GM19452 (cell line): ENCODE measurements around the gene SUPT6H.
A peak's percentile ranks its signal among the peaks of the same experiment; 100 is the strongest.

Experiments
- ATAC-seq: cut with Tn5 transposase; IDR thresholded peaks from one replicate; pipeline ENCODE4 v1.9.1; 2021; ENCODE audit not compliant: unreplicated experiment

SUPT6H gene

DNA sequence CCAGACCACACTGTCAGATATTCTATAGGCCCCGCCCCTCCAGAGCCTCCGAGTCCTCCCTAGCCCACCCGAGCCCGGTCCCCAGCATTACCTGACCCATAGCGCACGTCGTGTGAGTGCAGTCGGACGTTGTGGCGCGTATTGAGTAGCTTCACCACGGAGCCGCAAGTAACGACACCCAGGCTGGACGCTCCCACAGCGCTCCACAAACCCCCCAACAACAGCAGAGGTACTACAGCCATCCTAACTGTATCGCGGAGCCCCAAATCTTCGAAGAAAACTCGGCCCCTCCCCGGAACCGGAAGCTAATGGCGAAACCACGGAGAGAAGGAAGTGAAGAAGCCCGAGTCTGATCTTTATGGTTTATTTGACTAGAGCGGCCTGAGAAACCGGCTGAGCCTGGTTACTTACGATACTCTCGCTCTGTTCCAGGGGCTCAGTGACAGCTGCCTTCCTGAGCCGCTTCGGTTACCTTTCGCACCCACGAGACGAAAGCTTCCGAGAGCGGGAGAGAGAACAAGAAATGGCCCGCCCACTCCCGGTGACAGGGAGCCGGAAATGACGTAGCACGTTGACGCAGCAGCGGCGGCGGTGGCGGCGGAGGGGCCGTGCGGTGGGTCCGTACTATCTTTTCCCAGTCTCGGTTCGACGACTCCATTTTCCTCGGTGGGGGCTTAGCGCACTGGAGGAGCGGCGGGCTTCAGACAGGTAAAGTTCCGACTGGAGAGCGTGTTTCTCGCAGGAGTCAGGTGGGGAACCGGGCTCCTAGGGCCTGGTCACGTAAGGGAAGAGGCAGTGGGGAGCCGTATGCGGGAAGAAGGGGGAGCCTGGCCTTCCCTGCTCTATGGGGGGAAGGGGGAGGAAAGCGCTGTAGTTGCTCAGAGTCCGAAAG lies at the start of gene SUPT6H, which contains the start of gene SDF2:
Gene SUPT6H, plus strand, starts transcription at position 571 of the 892 bp plus-strand sequence. CDS start 11,197 bp downstream, outside the sequence.
Gene SDF2, minus strand, starts transcription at position 272 of the 892 bp plus-strand sequence. Its CDS starts 30 bp downstream, at position 242.
- peak; percentile 82 for ATAC-seq

- no peak for ATAC-seq
These were observed 49.5 kb upstream of the SUPT6H start for GRCh38 chr17:28612531-28612930.

DNA sequence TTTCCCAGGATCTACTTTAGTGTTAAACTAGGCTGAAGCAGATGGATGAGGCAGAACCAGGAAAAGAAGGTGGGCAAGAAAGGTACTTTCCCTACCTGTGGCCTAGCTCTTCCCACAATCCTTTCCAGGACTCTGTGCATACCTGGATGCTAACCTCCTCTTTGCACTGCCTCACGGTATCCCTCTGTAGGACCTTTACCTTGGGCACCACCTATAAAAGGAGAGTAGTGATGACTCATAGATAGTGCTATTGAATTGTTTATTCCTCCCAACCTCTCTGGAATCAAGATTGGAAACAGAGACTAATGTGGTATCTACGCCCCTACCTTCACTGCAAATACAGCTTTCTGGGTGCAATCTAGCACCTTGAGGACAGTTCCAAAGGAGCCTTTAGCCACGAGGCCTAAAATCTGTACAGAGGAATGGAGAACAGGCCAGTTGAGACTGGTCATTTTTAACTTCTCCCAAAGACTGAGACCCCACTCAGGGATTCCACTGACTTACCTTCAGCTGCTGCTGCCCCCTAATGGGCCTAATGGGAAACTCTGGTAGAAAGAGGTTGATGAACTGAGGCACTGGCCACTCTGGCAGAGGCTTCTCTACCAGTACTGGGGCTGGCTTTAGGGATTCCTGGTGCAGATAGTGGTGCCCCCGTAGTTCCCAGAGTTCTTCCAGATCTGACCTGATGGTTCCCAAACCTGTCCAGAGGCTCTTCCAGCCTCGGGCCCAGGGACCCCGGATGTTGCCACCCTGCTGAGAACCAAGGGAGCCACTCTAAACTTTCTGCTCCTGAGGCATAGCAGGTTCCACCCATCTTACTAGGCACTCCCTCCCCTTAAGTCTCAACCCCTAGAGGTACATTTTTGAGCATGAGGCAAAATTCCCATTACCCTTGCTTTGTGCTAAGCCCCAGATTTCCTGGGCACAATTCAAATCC lies 48.8 kb upstream of the SUPT6H start:
- ATAC-seq = no peak

GRCh38 chr17:28613931-28614381 lies 48.0 kb upstream of the SUPT6H start, which contains the start of gene RSKR:
TSS of gene RSKR (minus strand) at chr17:28614185. CDS start at chr17:28614161, 24 bp downstream.
- ATAC-seq = no peak

GRCh38 chr17:28615260-28615940 lies 46.6 kb upstream of the SUPT6H start:
- no peak for ATAC-seq

- ATAC-seq = no peak
These were observed 45.7 kb upstream of the SUPT6H start for GRCh38 chr17:28616281-28616680.

GRCh38 chr17:28618464-28618863 lies 43.5 kb upstream of the SUPT6H start:
- no peak for ATAC-seq

DNA sequence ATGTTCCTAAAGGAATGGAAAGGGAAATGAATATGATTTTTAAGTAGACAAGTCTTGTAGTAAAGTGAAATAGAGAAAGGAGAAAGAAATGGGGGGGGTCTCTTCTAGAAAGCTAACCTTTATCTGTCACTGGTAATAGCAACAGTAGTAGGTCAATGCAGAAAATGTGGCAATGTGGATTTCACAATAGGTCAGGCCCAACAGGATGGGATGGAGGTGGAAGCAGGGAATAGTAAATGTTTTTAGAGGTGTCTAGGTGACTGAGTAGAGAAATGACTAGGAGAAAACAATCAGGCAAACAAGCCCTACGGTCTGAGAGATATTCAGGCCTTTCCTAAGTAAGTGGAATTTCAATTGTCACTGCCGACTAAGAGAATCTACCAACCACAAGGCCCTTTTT lies 42.0 kb upstream of the SUPT6H start:
- ATAC-seq = no peak

- no peak for ATAC-seq
These were observed 39.8 kb upstream of the SUPT6H start for GRCh38 chr17:28622186-28622585.

- ATAC-seq = no peak
These were observed 38.3 kb upstream of the SUPT6H start for GRCh38 chr17:28623696-28624095.

GRCh38 chr17:28624148-28624547 lies 37.9 kb upstream of the SUPT6H start:
- no peak for ATAC-seq

GRCh38 chr17:28626818-28627217 lies 35.2 kb upstream of the SUPT6H start:
- no peak for ATAC-seq

DNA sequence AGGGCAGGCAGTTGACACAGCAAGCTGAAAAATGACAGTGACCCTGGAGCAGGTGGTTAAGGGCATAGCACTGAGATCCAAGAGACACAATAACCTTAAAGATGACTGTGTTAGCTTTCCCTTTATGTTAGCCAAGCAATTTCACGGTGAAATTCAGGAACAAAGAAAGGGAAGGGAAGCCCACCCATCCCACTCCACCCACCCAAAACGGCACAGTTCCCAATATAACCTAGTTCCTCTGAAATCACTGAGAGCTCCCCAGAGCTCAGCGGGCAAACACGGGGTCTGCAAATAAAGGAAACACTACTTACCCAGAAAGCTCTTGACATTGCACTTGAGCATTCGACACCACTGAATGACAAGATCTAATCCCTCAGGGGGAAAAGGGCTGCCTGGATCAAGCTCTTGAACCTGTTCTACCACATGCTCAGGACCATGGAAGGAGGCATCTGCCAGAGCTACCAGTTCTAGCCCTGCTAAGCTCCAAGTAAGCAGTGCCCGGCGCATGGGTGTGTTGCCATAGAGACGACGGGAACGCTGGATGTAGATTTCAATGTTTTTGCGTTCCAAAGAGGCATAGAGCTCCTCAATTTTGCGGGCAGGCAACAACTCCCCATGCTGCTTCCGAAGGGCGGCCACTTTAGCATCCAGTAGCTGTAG lies 27.7 kb upstream of the SUPT6H start:
- ATAC-seq = no peak

GRCh38 chr17:28635506-28635905 lies 26.5 kb upstream of the SUPT6H start:
- ATAC-seq = no peak

- no peak for ATAC-seq
These were observed 20.4 kb upstream of the SUPT6H start for GRCh38 chr17:28641579-28641978.

- ATAC-seq = peak; percentile 5
These were observed 17.8 kb upstream of the SUPT6H start for GRCh38 chr17:28643983-28644786.

DNA sequence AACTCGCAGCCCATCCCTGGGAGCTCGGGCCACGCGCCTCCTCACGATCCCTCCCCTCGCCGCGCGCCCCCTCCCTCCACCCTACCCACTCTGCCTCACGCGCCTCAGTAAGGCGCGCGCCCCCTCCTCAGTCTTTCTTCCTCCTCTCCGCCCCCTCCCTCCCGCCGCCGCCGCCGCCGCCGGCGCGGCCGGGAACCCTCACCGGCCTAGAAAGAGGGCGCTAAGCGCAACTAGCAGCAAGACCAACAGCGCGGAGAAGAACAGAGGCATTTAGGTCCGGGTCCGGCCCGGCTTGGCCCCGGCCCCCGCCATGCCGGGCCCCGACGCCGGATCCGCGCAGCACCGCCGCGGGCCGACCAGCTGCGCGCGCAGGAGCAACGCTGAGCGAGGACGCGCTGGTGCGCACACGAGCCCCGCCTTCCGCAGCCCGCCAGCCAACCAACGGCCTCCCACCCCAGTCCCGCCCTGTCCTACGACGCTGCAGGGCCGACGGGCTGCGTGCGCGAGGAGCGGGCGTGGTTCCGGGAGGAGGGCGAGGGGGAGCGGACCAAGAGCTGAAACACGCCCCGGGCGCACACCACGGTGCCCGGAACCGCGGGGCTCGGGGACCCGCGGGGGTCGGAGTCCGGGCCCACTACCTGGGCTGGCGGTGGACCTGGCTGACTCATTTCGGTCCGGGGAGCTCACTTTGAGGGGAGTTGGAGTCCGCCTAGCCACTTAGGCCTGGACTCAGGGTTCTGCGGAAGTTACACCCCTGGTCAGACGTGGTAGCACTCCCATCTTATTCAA lies 17.0 kb upstream of the SUPT6H start, which contains the start of gene BLTP2:
Gene BLTP2, minus strand, starts transcription at position 372 of the 789 bp plus-strand sequence. Its CDS starts 102 bp downstream, at position 270.
- ATAC-seq = peak; percentile 92

DNA sequence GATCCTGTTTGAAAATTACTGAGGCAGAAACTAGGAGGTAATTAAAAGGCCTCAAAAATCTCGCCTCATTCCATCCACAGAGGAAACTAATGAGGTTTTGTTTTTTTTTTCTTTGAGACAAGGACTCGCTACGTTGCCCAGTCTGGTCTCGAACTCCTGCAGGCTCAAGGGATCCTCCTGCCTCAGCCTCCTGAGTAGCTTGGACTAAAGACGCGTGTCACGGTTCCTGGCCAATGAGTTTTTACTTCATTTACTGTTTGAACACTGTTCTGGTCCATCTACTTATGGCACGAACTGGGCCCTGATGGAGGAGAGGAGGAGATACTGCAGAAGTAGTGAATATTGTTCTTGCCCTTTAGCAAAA lies 16.4 kb upstream of the SUPT6H start:
- ATAC-seq = no peak
